Measurements from ENCODE around the gene F8A2.
"Not testable (repeated sequence)": the region's sequence is repeated elsewhere in the genome, so short reads cannot be mapped to it uniquely, and the experiment has no call there.

The F8A2 gene

DNA sequence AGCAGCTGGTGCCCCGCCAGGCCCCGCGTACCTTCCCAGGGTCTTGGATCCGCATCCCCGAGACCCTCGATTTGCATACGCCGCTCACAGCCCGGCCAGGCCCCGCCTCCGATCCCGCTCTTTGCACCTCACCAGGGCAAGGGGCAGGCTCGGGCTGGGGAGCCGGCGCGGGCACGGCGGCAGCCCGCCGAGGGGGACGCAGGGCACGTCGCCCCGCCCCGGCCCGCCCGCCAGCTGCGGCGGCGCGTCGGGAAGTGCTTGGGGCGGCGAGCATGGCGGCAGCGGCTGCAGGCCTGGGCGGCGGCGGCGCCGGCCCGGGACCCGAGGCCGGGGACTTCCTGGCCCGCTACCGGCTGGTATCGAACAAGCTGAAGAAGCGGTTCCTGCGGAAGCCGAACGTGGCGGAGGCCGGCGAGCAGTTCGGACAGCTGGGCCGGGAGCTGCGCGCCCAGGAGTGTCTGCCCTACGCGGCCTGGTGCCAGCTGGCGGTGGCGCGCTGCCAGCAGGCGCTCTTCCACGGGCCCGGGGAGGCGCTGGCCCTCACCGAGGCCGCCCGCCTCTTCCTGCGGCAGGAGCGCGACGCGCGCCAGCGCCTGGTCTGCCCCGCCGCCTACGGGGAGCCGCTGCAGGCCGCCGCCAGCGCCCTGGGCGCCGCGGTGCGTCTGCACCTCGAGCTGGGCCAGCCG, at the start of gene F8A2:
Gene F8A2, plus strand, starts transcription at position 253 of the 686 bp plus-strand sequence. Its CDS starts 20 bp downstream, at position 273.
- DNase-seq (ENCODE audit: low read depth in 2 of 2): not testable (repeated sequence)

- DNase-seq (ENCODE audit: low read depth in 2 of 2): no peak
Observed at GRCh38 chrX:155333544-155334100, 48.3 kb upstream of the F8A2 start.

- no peak for DNase-seq (ENCODE audit: low read depth in 2 of 2)
Observed at GRCh38 chrX:155334486-155335336, 47.2 kb upstream of the F8A2 start, which contains the start of gene CLIC2. Gene CLIC2 (minus strand): TSS chrX:155334614. CDS start chrX:155334427, 187 bp downstream.

GRCh38 chrX:155335337-155335712, 46.6 kb upstream of the F8A2 start:
- DNase-seq (ENCODE audit: low read depth in 2 of 2): not testable (repeated sequence)

DNA sequence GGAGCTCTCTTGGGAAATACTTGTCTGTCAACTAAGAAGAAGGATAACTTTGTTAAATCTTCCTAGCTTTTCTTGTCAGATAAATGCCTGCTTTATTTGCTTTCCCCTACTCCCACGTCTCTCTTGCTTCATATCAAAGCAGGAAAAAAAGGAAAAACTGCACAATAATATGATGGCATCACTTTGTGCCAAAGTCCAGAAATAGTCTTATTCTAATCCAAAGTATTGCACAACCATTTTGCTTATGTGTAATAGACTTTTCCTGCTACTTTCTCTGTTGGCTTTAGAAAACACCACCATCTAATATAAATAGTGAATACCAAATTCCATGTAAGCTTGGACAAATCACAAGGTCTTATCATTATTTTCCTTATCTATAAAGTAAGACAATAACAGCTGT, 36.2 kb upstream of the F8A2 start:
- DNase-seq (ENCODE audit: low read depth in 2 of 2): not testable (repeated sequence)

DNA sequence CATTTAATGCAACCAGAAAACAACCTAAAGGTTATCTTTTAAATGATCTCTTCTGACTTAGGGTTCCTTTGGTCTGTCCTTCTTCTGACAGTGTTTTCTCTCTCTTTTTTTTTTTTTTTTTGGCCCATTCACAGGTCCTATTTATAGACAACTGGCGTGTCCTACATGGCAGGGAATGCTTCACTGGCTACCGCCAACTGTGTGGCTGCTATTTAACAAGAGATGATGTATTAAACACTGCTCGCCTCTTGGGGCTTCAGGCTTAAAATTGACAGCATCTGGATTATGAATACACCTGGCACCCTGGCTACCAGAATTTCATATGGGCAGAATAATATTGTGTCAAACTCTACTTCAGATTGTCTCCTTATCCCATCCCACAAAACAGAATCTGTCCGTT, 32.4 kb upstream of the F8A2 start:
- DNase-seq (ENCODE audit: low read depth in 2 of 2): not testable (repeated sequence)

GRCh38 chrX:155363712-155364111, 18.2 kb upstream of the F8A2 start:
- DNase-seq (ENCODE audit: low read depth in 2 of 2): not testable (repeated sequence)

- not testable (repeated sequence) for DNase-seq (ENCODE audit: low read depth in 2 of 2)
Observed at GRCh38 chrX:155373777-155374458, 8.0 kb upstream of the F8A2 start.

DNA sequence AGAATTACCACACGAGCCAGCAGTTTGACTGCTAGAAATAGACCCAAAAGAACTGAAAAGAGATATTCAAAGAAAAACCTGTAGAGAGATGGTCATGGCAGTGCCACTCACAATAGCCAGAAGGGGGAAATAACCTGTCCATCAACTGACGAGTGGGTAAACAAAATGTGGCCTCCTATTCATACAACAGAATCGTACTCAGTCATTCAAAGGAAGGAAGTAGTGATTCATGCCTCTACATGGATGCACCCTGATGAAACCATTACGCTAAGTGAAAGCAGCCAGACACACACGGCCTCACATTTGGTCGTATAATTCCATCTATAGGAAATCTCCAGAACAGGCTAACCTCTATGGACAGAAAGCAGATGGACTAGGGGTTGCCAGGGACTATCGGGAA, 2.1 kb upstream of the F8A2 start:
- not testable (repeated sequence) for DNase-seq (ENCODE audit: low read depth in 2 of 2)

- not testable (repeated sequence) for DNase-seq (ENCODE audit: low read depth in 2 of 2)
Observed at GRCh38 chrX:155382529-155382967, 653 bp downstream of the F8A2 start.

DNA sequence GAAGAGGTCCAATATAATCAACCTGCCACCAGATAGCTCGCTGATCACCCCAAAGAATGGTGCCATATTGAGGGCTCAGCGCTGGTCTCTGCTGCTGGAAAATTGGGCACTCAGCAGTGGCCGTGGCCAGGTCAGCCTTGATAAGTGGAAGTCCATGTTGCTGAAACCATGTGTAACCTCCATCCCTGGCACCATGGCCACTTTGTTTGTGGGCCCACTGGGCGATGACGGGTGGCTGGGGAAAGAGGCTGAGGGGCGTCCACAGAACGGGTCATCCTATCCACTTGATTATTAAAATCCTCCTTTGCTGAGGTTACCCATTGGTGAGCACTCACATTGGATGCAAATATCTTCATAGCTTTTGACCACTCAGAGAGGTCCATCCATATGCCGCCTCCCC, 7.7 kb downstream of the F8A2 start:
- DNase-seq (ENCODE audit: low read depth in 2 of 2): no peak

DNA sequence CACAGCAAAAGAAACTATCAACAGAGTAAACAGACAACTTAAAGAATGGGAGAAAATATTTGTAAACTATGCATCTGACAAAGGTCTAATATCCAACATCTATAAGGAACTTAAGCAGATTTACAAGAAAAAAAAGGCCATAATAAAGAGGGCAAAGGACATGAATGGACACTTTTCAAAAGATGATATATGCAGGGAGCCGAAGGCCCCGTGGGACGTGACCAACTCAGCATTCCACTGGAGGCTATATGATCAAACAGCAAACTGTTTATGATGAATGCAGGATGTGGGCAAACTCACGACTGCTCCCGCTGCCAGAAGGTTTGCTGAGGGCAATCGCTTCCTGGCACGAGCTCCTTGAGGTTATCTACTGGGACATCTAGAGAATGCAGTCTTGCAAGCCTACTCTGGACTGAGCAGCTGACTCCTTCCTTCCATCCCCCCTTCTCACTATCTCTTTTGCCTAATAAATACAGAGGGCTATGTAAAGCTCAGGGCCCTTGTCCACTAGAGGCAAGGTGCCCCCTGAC, 12.9 kb downstream of the F8A2 start:
- not testable (repeated sequence) for DNase-seq (ENCODE audit: low read depth in 2 of 2)

GRCh38 chrX:155406429-155406828, 24.5 kb downstream of the F8A2 start:
- no peak for DNase-seq (ENCODE audit: low read depth in 2 of 2)

GRCh38 chrX:155417769-155418168, 35.9 kb downstream of the F8A2 start:
- no peak for DNase-seq (ENCODE audit: low read depth in 2 of 2)
